HEK293 (cell line): ENCODE results near the gene QARS1.

Experiments used
- ELK4 ChIP-seq: IDR thresholded peaks from 2 replicates; pipeline ENCODE4 v1.6.1; 2011; ENCODE audit warnings: mild to moderate bottlenecking, low read depth, low read length, borderline replicate concordance
- GLI2 ChIP-seq: fragments of 450-650 bp; formaldehyde crosslinking; IDR thresholded peaks from 2 replicates; pipeline ENCODE4; 2017; ENCODE audit warnings: missing biosample characterization, missing genetic modification characterization, low read depth, borderline replicate concordance
- GLIS1 ChIP-seq: fragments of 450-650 bp; formaldehyde crosslinking; IDR thresholded peaks from 2 replicates; pipeline ENCODE4 v1.5.1; 2016; ENCODE audit warnings: missing biosample characterization, missing genetic modification characterization
- MZF1 ChIP-seq: fragments of 450-650 bp; formaldehyde crosslinking; IDR thresholded peaks from 2 replicates; pipeline ENCODE4 v1.5.1; 2017; ENCODE audit warnings: missing biosample characterization, missing genetic modification characterization, borderline replicate concordance
- PBX3 ChIP-seq: sonication (generic); formaldehyde crosslinking; IDR thresholded peaks from 2 replicates; pipeline ENCODE4 v1.8.1; 2022; ENCODE audit warnings: mild to moderate bottlenecking, moderate library complexity, missing genetic modification reagents
- SCRT2 ChIP-seq: fragments of 450-650 bp; formaldehyde crosslinking; IDR thresholded peaks from 2 replicates; pipeline ENCODE4 v1.5.1; 2016; ENCODE audit warnings: missing biosample characterization, missing genetic modification characterization
- ZBTB48 ChIP-seq: fragments of 450-650 bp; formaldehyde crosslinking; IDR thresholded peaks from 2 replicates; pipeline ENCODE4 v1.5.1; 2016; ENCODE audit warnings: missing biosample characterization, missing genetic modification characterization
- ZBTB7A ChIP-seq: fragments of 450-650 bp; formaldehyde crosslinking; IDR thresholded peaks from 2 replicates; pipeline ENCODE4 v1.5.1; 2016; ENCODE audit warnings: low read depth, missing biosample characterization, missing genetic modification characterization
- ZNF157 ChIP-seq: fragments of 450-650 bp; formaldehyde crosslinking; IDR thresholded peaks from 2 replicates; pipeline ENCODE4 v1.5.1; 2016; ENCODE audit warnings: missing biosample characterization, missing genetic modification characterization
- ZNF433 ChIP-seq: fragments of 450-650 bp; formaldehyde crosslinking; IDR thresholded peaks from 2 replicates; pipeline ENCODE4 v1.5.1; 2016; ENCODE audit warnings: missing biosample characterization, missing genetic modification characterization, low read depth
- ZNF473 ChIP-seq: fragments of 450-650 bp; formaldehyde crosslinking; IDR thresholded peaks from 2 replicates; pipeline ENCODE4 v1.5.1; 2017; ENCODE audit warnings: missing biosample characterization, missing genetic modification characterization
- ZNF514 ChIP-seq: fragments of 450-650 bp; formaldehyde crosslinking; IDR thresholded peaks from 2 replicates; pipeline ENCODE4 v1.5.1; 2016; ENCODE audit warnings: missing biosample characterization, missing genetic modification characterization
- ZNF555 ChIP-seq: fragments of 450-650 bp; formaldehyde crosslinking; conservative IDR thresholded peaks from 2 replicates; pipeline ENCODE4 v1.5.1; 2017; ENCODE audit warnings: missing biosample characterization, mild to moderate bottlenecking, missing genetic modification characterization, inconsistent platforms
- ZNF768 ChIP-seq: fragments of 450-650 bp; formaldehyde crosslinking; IDR thresholded peaks from 2 replicates; pipeline ENCODE4 v1.5.1; 2018; ENCODE audit warnings: missing biosample characterization, mild to moderate bottlenecking, missing genetic modification characterization
- TF ChIP-seq, protein P1 (sequence below): fragments of 450-650 bp; formaldehyde crosslinking; IDR thresholded peaks from 2 replicates; pipeline ENCODE4 v1.5.1; 2016; ENCODE audit warnings: missing biosample characterization, missing genetic modification characterization
- TF ChIP-seq, protein P2 (sequence below): fragments of 450-650 bp; formaldehyde crosslinking; IDR thresholded peaks from 2 replicates; pipeline ENCODE4 v1.5.1; 2016; ENCODE audit warnings: missing biosample characterization, missing genetic modification characterization
- TF ChIP-seq, protein P3 (sequence below): fragments of 450-650 bp; formaldehyde crosslinking; IDR thresholded peaks from 2 replicates; pipeline ENCODE4 v1.5.1; 2017; ENCODE audit warnings: missing biosample characterization, mild to moderate bottlenecking, missing genetic modification characterization, moderate library complexity
- TF ChIP-seq, protein P4 (sequence below): fragments of 450-650 bp; formaldehyde crosslinking; IDR thresholded peaks from 2 replicates; pipeline ENCODE4 v1.5.1; 2016; ENCODE audit warnings: missing biosample characterization, missing genetic modification characterization, borderline replicate concordance
- TF ChIP-seq, protein P5 (sequence below): fragments of 450-650 bp; formaldehyde crosslinking; IDR thresholded peaks from 2 replicates; pipeline ENCODE4 v1.5.1; 2016; ENCODE audit warnings: missing biosample characterization, missing genetic modification characterization, borderline replicate concordance

Gene QARS1

DNA sequence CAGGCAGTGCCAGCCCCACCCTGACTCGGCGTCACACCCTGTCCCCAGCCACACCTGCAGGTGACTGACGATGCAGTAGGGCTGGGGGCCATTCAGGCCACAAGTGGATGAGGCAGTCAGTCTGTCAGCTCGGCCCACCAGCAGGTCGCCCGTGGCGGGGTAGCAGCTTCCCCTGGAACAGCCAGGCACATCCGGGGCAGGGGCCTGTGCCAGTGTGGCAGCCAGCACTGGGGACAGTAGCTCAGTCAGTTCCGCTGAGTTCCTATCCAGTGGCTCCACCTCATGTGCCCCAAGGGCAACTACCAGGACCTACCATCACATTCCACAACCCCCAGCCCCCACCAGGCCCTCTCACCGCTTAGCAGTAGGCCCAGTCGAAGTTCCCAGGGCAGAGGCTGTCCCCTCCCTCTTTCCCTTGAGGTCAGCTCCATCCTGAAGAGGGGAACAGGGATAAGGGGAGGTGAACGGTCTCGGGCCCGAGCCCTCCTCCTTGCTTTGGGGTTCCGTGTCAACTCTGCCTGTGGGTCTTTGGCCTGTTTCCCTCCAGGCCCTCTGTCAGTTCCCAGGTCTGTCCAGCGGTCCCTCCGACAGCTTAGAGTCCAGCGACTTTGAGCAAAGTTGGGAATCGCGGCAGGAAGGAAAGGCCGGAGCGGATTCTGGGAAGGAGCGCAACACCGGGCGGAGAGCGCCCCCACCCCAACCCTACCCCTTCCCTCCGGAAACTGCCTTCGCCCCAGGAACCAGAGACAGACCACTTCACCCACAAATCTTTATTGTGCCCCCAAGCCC is 28.1 kb upstream of the QARS1 start, which contains the start of gene LAMB2 (continued):
- TF ChIP-seq, protein P1, sequence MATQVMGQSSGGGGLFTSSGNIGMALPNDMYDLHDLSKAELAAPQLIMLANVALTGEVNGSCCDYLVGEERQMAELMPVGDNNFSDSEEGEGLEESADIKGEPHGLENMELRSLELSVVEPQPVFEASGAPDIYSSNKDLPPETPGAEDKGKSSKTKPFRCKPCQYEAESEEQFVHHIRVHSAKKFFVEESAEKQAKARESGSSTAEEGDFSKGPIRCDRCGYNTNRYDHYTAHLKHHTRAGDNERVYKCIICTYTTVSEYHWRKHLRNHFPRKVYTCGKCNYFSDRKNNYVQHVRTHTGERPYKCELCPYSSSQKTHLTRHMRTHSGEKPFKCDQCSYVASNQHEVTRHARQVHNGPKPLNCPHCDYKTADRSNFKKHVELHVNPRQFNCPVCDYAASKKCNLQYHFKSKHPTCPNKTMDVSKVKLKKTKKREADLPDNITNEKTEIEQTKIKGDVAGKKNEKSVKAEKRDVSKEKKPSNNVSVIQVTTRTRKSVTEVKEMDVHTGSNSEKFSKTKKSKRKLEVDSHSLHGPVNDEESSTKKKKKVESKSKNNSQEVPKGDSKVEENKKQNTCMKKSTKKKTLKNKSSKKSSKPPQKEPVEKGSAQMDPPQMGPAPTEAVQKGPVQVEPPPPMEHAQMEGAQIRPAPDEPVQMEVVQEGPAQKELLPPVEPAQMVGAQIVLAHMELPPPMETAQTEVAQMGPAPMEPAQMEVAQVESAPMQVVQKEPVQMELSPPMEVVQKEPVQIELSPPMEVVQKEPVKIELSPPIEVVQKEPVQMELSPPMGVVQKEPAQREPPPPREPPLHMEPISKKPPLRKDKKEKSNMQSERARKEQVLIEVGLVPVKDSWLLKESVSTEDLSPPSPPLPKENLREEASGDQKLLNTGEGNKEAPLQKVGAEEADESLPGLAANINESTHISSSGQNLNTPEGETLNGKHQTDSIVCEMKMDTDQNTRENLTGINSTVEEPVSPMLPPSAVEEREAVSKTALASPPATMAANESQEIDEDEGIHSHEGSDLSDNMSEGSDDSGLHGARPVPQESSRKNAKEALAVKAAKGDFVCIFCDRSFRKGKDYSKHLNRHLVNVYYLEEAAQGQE (tag by site-specific recombination) = no peak
- TF ChIP-seq ZNF555 (tag by site-specific recombination) = no peak
- no peak for TF ChIP-seq ZNF473 (tag by site-specific recombination)
- peak; percentile 73; the same call in 1 of the 2 replicates for TF ChIP-seq ZBTB48 (tag by site-specific recombination)
- no peak for TF ChIP-seq GLI2
- no peak for TF ChIP-seq ZNF157 (tag by site-specific recombination)
- TF ChIP-seq GLIS1 = no peak
- TF ChIP-seq ZNF514 (tag by site-specific recombination) = no peak
- TF ChIP-seq, protein P2, sequence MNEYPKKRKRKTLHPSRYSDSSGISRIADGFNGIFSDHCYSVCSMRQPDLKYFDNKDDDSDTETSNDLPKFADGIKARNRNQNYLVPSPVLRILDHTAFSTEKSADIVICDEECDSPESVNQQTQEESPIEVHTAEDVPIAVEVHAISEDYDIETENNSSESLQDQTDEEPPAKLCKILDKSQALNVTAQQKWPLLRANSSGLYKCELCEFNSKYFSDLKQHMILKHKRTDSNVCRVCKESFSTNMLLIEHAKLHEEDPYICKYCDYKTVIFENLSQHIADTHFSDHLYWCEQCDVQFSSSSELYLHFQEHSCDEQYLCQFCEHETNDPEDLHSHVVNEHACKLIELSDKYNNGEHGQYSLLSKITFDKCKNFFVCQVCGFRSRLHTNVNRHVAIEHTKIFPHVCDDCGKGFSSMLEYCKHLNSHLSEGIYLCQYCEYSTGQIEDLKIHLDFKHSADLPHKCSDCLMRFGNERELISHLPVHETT = no peak
- no peak for TF ChIP-seq ZNF768 (tag by site-specific recombination)
- 0 out of 2 replicates have a peak, but pooled peaks have one; percentile 16 for TF ChIP-seq SCRT2 (tag by site-specific recombination)
- TF ChIP-seq MZF1 (tag by site-specific recombination) = no peak
- no peak for TF ChIP-seq PBX3 (CRISPR knock-in tag)
- no peak for TF ChIP-seq ZBTB7A (tag by site-specific recombination)
- TF ChIP-seq, protein P3, sequence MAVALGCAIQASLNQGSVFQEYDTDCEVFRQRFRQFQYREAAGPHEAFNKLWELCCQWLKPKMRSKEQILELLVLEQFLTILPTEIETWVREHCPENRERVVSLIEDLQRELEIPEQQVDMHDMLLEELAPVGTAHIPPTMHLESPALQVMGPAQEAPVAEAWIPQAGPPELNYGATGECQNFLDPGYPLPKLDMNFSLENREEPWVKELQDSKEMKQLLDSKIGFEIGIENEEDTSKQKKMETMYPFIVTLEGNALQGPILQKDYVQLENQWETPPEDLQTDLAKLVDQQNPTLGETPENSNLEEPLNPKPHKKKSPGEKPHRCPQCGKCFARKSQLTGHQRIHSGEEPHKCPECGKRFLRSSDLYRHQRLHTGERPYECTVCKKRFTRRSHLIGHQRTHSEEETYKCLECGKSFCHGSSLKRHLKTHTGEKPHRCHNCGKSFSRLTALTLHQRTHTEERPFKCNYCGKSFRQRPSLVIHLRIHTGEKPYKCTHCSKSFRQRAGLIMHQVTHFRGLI (tag by site-specific recombination) = no peak
- TF ChIP-seq ELK4 = no peak
- TF ChIP-seq, protein P4, sequence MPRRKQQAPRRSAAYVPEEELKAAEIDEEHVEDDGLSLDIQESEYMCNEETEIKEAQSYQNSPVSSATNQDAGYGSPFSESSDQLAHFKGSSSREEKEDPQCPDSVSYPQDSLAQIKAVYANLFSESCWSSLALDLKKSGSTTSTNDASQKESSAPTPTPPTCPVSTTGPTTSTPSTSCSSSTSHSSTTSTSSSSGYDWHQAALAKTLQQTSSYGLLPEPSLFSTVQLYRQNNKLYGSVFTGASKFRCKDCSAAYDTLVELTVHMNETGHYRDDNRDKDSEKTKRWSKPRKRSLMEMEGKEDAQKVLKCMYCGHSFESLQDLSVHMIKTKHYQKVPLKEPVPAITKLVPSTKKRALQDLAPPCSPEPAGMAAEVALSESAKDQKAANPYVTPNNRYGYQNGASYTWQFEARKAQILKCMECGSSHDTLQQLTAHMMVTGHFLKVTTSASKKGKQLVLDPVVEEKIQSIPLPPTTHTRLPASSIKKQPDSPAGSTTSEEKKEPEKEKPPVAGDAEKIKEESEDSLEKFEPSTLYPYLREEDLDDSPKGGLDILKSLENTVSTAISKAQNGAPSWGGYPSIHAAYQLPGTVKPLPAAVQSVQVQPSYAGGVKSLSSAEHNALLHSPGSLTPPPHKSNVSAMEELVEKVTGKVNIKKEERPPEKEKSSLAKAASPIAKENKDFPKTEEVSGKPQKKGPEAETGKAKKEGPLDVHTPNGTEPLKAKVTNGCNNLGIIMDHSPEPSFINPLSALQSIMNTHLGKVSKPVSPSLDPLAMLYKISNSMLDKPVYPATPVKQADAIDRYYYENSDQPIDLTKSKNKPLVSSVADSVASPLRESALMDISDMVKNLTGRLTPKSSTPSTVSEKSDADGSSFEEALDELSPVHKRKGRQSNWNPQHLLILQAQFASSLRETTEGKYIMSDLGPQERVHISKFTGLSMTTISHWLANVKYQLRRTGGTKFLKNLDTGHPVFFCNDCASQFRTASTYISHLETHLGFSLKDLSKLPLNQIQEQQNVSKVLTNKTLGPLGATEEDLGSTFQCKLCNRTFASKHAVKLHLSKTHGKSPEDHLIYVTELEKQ (tag by site-specific recombination) = no peak
- TF ChIP-seq, protein P5, sequence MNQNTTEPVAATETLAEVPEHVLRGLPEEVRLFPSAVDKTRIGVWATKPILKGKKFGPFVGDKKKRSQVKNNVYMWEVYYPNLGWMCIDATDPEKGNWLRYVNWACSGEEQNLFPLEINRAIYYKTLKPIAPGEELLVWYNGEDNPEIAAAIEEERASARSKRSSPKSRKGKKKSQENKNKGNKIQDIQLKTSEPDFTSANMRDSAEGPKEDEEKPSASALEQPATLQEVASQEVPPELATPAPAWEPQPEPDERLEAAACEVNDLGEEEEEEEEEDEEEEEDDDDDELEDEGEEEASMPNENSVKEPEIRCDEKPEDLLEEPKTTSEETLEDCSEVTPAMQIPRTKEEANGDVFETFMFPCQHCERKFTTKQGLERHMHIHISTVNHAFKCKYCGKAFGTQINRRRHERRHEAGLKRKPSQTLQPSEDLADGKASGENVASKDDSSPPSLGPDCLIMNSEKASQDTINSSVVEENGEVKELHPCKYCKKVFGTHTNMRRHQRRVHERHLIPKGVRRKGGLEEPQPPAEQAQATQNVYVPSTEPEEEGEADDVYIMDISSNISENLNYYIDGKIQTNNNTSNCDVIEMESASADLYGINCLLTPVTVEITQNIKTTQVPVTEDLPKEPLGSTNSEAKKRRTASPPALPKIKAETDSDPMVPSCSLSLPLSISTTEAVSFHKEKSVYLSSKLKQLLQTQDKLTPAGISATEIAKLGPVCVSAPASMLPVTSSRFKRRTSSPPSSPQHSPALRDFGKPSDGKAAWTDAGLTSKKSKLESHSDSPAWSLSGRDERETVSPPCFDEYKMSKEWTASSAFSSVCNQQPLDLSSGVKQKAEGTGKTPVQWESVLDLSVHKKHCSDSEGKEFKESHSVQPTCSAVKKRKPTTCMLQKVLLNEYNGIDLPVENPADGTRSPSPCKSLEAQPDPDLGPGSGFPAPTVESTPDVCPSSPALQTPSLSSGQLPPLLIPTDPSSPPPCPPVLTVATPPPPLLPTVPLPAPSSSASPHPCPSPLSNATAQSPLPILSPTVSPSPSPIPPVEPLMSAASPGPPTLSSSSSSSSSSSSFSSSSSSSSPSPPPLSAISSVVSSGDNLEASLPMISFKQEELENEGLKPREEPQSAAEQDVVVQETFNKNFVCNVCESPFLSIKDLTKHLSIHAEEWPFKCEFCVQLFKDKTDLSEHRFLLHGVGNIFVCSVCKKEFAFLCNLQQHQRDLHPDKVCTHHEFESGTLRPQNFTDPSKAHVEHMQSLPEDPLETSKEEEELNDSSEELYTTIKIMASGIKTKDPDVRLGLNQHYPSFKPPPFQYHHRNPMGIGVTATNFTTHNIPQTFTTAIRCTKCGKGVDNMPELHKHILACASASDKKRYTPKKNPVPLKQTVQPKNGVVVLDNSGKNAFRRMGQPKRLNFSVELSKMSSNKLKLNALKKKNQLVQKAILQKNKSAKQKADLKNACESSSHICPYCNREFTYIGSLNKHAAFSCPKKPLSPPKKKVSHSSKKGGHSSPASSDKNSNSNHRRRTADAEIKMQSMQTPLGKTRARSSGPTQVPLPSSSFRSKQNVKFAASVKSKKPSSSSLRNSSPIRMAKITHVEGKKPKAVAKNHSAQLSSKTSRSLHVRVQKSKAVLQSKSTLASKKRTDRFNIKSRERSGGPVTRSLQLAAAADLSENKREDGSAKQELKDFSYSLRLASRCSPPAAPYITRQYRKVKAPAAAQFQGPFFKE (tag by site-specific recombination) = no peak
- no peak for TF ChIP-seq ZNF433
